Activated T-cell treated with anti-CD3 and anti-CD28 coated beads for 24 hours (primary cell): Measurements from ENCODE around the gene ITPKC.

Experiments used
- DNase-seq: peaks from one replicate; pipeline ENCODE4 v3.0.0-alpha.2; 2020; ENCODE audit warnings: low read depth

The ITPKC gene

GRCh38 chr19:40740747-40741146 lies 23.8 kb downstream of the ITPKC start:
- DNase-seq = no peak

GRCh38 chr19:40741527-40742390 lies 24.8 kb downstream of the ITPKC start:
- DNase-seq = no peak

DNA sequence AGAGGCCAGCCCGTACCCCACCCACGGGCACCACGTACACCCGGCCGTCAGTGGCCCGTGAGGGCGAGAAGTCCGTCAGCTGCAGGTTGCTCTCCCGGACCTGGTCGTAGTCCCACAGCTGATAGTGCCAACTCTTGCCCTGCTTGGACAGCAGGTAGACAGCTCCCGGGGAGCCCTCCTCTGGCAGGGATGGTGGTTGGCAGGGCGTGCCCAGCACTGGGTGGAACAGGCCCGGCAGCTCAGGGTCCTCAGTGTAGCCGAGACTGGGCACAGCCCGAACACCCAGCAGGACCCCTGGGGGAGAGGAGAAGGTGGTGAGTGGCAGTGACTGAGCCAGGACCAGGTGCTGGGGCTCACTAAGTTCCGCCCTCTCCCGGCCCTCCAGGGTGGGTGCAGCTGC lies 25.6 kb downstream of the ITPKC start:
- no peak for DNase-seq

- no peak for DNase-seq
Measured at GRCh38 chr19:40742886-40743285, 26.0 kb downstream of the ITPKC start.

GRCh38 chr19:40743926-40744325 lies 27.0 kb downstream of the ITPKC start:
- no peak for DNase-seq

GRCh38 chr19:40744554-40745401 lies 27.9 kb downstream of the ITPKC start:
- DNase-seq = no peak

DNA sequence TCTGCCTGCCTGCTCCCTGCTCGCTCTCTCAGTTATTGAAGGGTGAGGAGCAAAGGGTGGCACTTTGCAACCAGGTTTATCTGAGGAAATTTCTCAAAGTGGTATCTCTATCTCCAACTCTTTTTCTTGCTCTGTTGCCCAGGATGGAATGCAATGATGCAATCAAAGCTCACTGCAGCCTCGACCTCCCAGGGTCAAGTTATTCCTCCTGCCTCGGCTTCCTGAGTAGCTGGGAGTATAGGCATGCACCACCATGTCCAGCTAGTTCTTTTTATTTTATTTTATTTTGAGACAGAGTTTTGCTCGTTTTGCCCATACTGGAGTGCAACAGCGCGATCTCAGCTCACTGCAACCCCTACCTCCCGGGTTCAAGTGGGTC lies 28.5 kb downstream of the ITPKC start:
- no peak for DNase-seq

- DNase-seq = no peak
Measured at GRCh38 chr19:40747536-40747935, 30.6 kb downstream of the ITPKC start.

DNA sequence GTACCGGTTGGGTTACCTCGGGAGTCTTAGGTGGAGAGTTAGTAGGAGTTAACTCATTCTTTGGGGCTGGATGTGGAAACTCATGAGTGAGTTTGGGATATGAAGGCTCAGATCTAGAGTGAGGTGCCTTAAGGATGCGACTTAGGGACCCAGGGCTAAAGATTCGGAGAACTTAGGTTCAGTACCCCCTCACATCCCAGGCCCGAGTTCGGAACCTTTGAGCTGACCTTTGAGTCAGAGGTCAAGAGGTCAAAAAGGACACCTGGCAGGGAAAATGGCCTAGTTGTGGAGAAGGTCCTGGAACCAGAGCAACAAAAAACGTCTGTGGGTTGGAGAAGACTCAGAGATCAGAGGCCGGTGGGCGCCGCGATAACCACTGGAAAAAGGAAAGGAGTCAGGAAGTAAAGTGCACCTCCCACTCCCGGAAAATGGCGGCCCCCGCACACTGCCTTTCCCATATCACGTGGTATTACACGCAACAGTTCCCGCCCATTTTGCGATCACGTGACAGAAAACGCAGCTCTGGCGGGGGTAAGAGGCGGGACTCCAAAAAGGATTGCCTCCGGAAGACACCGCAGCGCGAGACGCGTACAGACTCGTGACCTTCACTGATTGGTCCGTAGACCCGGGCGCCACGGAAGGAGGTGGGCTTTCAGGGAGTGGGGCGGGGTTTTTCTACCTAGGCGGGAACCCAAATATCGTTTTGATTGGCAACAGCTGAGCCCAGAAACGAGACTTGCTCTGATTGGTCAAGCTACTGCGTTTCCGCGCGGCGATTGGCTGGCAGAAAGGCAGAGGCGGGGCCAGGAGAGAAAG lies 33.4 kb downstream of the ITPKC start, which contains the start of gene ACTMAP:
Gene ACTMAP (minus strand): TSS at position 420 of the 816 bp plus-strand sequence. CDS start 674 bp downstream, outside the sequence.
- peak; percentile 99 for DNase-seq

DNA sequence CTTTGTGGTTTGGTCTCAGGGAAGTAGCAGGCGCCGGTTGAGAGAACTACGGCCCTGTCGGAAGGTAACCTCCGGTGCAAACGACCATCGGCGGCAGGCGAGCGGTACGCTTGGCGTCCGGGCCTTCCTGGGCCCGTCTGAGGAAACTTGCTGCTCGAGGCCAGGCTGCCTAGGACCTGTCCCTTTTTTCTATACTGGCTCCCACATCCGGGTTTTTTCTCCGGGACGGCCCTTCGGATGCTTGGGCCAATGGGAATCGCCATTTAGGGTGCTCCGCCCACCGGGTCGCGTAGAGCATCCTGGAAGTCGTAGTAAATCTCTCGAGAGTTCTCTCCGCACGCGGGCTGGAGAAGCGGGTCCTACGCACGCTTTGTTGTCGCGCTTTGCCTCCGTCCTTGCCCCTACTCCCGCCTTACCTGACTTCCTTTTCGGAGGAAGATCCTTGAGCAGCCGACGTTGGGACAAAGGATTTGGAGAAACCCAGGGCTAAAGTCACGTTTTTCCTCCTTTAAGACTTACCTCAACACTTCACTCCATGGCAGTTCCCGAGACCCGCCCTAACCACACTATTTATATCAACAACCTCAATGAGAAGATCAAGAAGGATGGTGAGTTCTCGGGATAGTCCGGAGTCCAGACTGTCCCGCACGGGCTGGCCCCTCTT lies 34.1 kb downstream of the ITPKC start, which contains the start of gene SNRPA:
Gene SNRPA (plus strand): TSS at position 330 of the 664 bp plus-strand sequence. CDS start 206 bp downstream, at position 536.
- DNase-seq = peak; percentile 92

- DNase-seq = no peak
Measured at GRCh38 chr19:40752257-40752781, 35.4 kb downstream of the ITPKC start.

GRCh38 chr19:40754611-40755247 lies 37.8 kb downstream of the ITPKC start:
- peak; percentile 60 for DNase-seq

- DNase-seq = no peak
Measured at GRCh38 chr19:40755248-40755624, 38.3 kb downstream of the ITPKC start.

DNA sequence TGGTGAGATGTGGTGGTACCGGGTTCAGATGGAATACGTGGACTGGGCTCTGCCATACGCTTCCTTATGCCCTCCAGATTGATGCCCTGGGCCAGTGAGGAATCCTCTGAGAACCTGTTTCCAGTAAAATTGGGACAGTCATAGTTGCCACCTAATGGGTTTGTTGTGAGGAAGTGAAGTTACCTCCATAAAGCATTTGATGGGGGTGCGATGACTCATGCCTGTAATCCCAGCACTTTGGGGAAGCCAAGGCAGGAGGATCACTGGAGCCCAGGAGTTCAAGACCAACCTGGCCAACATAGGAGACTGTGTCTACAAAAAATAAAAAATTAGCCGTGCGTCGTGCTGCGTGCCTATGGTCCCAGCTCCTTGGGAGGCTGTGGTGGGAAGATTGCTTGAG lies 38.9 kb downstream of the ITPKC start:
- DNase-seq = no peak

GRCh38 chr19:40756502-40757110 lies 39.7 kb downstream of the ITPKC start:
- peak; percentile 25 for DNase-seq

GRCh38 chr19:40758491-40758890 lies 41.6 kb downstream of the ITPKC start:
- no peak for DNase-seq

DNA sequence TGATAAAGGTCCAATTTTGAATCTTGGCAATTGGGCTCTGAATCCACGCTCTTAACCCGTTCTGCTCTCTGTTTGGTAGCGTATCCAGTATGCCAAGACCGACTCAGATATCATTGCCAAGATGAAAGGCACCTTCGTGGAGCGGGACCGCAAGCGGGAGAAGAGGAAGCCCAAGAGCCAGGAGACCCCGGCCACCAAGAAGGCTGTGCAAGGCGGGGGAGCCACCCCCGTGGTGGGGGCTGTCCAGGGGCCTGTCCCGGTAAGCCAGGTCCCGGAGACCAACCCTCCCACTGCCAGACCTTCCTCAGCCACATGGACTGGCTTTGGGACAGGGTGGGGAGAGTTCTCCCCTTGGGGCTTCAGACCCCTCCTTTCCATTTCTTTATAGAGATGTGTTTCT lies 42.4 kb downstream of the ITPKC start:
- no peak for DNase-seq

- DNase-seq = no peak
Measured at GRCh38 chr19:40762754-40763470, 46.0 kb downstream of the ITPKC start.

DNA sequence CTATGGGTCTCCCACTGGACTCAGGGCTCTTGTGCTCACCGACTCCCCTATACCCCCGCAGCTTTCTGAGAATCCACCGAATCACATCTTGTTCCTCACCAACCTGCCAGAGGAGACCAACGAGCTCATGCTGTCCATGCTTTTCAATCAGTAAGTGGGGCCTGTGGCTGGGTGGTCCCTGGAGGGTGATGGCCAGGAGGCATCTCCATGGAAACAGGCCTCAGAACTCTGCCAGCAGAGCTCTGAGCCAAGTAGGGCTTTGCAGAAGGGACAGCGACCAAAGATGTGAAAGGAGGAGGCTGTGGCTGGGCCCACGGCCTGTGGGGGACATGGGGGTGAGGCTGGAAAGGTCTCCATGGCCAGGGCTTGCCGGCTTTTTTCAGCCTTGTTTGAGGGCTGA lies 46.6 kb downstream of the ITPKC start:
- no peak for DNase-seq

DNA sequence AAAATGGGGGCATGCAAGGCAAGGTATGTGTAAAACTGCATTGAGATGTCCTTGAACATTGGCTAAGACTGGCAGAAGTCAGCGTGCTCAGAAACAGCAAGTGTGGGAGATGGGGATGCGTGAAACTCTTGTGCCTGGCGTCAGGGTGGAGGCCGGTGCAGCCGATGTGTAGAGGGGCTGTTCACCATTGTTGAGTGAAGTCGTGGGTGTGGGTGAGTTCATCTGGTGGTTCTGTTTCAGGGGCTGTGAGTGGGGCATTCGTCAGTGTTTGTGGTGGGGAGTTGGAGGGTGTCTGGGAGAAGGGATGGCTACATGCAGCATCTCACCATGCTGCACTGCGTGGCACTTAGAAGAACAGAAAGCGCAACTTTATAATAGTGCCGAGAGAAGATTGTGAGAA lies 47.1 kb downstream of the ITPKC start:
- no peak for DNase-seq
